NOMO-1 (cell line): ENCODE measurements around the gene HNRNPA3.
"Not testable (repeated sequence)": the region's sequence is repeated elsewhere in the genome, so short reads cannot be mapped to it uniquely, and the experiment has no call there.

Source experiments
- DNase-seq, 2 experiments: peaks; one replicate each; lab custom pipeline; 2025; ENCODE audit not compliant: unreplicated experiment in 2 of 2; lab: John Stamatoyannopoulos, UW

HNRNPA3 gene

GRCh38 chr2:177212106-177212890 lies at the start of gene HNRNPA3:
Gene HNRNPA3 (plus strand): TSS chr2:177212794. CDS start chr2:177212800, 6 bp downstream.
- peak; percentile 94 to 98 for DNase-seq

DNA sequence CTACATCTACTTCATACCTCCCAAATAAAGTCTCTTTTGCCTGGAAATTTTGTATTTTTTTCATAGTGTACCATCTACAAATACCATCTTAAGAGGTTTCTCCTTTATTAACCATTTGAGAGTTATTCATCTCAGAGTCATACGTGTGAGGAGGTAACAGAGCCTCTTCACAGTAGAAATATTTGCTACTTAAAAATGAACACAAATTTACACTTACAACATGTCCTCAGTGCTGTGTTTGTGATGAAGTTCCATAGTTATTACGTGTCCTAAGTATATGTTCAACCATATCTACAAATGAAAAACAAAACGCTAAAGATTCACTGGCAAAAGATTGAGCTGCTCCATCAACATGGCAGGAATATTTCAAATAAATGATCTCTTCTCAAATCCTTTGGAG lies 48.5 kb upstream of the HNRNPA3 start:
- DNase-seq = no peak

GRCh38 chr2:177164584-177165052 lies 48.0 kb upstream of the HNRNPA3 start:
- DNase-seq = peak in 1 of 2 experiments; percentile 77

DNA sequence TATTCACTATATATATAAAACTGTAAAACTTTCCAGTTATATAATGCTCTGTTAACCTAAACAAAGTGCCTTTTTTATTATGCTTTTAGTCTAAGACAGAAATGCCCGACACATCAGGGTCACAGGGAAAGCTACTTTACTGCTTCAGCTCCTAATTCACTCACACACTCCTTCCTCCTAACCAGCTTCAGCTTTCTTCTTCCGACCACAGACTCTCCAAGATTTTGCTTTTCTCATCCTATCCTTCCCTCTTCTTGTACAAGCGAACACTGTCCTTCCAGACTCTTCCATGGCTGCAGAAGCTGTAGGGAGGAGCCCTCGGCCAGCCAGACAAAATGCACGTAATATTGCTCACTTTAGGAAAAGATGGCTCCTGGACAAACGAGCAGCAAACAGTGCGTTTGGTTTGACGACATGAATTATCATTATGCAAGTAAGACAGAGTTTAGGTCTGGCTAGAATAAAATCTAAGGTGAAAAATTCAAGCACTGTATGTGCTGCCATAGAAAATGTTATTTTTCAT lies 47.5 kb upstream of the HNRNPA3 start:
- DNase-seq = peak in 1 of 2 experiments; percentile 57

GRCh38 chr2:177165721-177166711 lies 46.6 kb upstream of the HNRNPA3 start:
- DNase-seq = peak in 1 of 2 experiments; percentile 72

GRCh38 chr2:177169810-177170514 lies 42.6 kb upstream of the HNRNPA3 start:
- DNase-seq = peak in 1 of 2 experiments; percentile 18

GRCh38 chr2:177171418-177171865 lies 41.2 kb upstream of the HNRNPA3 start:
- DNase-seq = peak; percentile 63 to 70

- no peak for DNase-seq
Measured at GRCh38 chr2:177172034-177172880, 40.3 kb upstream of the HNRNPA3 start.

GRCh38 chr2:177174486-177174885 lies 38.1 kb upstream of the HNRNPA3 start:
- no peak for DNase-seq

DNA sequence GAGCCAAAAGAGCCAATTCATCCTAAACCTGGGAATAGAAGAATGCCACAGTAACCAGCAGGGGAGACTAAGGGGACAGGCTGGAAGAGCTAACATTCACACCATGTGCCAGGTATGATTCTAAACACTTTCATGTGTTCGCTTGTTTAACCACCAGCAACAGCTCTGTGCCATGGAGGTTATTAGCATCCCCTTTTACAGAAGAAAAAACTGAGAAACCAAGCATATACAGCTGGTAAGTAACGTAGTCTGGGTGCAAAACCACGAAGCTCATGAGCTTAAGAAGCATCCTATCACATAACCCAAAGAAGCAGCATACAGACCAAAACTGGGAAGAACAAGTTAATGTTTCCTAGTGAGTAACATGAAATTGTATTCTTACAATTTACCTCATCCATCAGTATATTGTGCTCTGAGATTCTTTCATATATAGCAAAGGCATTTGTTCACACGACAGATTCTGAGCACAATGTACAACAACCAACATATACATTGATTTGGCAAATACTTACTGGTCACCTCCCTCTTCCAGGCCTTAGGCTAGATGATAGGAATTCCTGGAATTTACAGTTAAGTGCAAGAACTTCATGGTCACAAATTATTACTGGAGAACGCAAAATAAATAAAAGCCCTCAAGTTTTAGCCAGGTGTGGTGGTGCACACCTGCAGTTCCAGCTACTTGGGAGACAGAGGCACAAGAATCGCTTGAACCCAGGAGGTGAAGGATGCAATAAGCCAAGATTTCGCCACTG lies 36.5 kb upstream of the HNRNPA3 start:
- DNase-seq = no peak

DNA sequence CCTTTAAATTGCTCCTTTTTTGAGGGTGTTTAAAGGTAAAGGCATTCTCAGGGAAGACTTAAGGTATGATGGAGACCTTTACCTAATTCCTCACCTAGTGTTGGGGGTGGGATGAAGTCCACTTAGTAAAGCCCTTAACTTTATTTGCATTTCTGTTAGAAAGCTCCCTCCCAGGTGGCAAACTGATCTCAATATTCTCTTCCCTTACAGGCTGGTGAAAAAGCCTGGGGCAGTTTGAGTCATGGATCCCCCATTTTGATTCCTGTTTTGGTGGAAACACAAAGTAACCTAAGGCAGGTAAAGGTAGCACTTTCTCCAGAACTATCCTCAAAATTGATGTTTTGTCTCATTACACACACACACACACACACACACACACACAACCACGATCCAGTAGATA lies 33.8 kb upstream of the HNRNPA3 start:
- DNase-seq = no peak

DNA sequence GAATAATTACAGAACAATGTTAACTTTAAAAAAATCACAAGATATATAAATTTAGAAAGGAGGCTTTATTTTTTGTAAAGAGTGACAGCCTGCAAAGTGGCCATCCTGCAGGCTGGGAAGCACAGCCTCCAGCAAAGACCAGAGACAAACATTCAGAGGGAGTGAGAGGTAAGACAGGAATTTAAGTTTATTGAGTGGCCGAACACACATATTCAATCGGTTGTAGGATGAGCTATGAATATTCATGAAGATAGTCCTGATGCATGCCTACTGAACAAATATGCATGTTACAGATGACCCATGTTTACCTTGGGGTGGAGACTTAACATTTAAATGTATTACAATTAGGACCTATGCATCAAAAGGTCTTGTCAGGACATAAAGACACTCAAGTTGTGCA lies 33.4 kb upstream of the HNRNPA3 start:
- DNase-seq = no peak

- not testable (repeated sequence) for DNase-seq
Measured at GRCh38 chr2:177179671-177180070, 32.9 kb upstream of the HNRNPA3 start.

GRCh38 chr2:177180269-177181000 lies 32.2 kb upstream of the HNRNPA3 start:
- DNase-seq = peak in 1 of 2 experiments; percentile 30

- DNase-seq = peak in 1 of 2 experiments; percentile 11
Measured at GRCh38 chr2:177183860-177184259, 28.7 kb upstream of the HNRNPA3 start.

- no peak for DNase-seq
Measured at GRCh38 chr2:177184606-177185005, 28.0 kb upstream of the HNRNPA3 start.

DNA sequence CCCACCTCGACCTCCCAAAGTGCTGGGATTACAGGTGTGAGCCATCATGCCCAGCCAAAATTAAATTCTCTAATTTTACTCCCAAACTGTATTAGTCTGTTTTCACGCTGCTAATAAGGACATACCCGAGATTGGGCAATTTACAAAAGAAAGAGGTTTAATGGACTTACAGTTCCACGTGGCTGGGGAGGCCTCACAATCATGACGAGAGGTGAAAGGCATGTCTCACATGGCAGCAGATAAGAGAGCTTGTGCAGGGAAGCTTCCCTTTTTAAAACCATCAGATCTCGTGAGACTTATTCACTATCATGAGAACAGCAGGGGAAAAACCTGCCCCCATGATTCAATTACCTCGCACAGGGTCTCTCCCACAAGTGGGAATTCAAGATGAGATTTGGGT lies 26.6 kb upstream of the HNRNPA3 start:
- DNase-seq = not testable (repeated sequence)
